NCI-H226 (cell line): ENCODE data around the gene TXNIP.

ENCODE experiments used
- DNase-seq: peaks from one replicate; pipeline ENCODE4 v3.0.0-alpha.2; 2015

The TXNIP gene

GRCh38 chr1:145983960-145984830, 12.2 kb downstream of the TXNIP start:
- no peak for DNase-seq

- no peak for DNase-seq
Observed at GRCh38 chr1:145983206-145983675, 13.1 kb downstream of the TXNIP start.

- no peak for DNase-seq
Observed at GRCh38 chr1:145982010-145982723, 14.2 kb downstream of the TXNIP start.

GRCh38 chr1:145980457-145980994, 15.9 kb downstream of the TXNIP start:
- DNase-seq = no peak

- peak; percentile 40 for DNase-seq
Observed at GRCh38 chr1:145979746-145980456, 16.5 kb downstream of the TXNIP start.

- DNase-seq = peak; percentile 99
Observed at GRCh38 chr1:145978854-145979745, 17.3 kb downstream of the TXNIP start.

GRCh38 chr1:145978471-145978853, 17.9 kb downstream of the TXNIP start:
- no peak for DNase-seq

GRCh38 chr1:145977486-145978470, 18.6 kb downstream of the TXNIP start:
- peak; percentile 57 for DNase-seq

- no peak for DNase-seq
Observed at GRCh38 chr1:145977016-145977415, 19.4 kb downstream of the TXNIP start.

GRCh38 chr1:145975216-145975615, 21.2 kb downstream of the TXNIP start:
- DNase-seq = no peak

GRCh38 chr1:145974721-145975120, 21.7 kb downstream of the TXNIP start:
- no peak for DNase-seq

GRCh38 chr1:145972580-145972979, 23.8 kb downstream of the TXNIP start:
- DNase-seq = no peak

- no peak for DNase-seq
Observed at GRCh38 chr1:145967288-145967687, 29.1 kb downstream of the TXNIP start.

- DNase-seq = no peak
Observed at GRCh38 chr1:145965119-145965744, 31.1 kb downstream of the TXNIP start.

- peak; percentile 96 for DNase-seq
Observed at GRCh38 chr1:145964328-145965118, 31.9 kb downstream of the TXNIP start, which contains the start of the genes ANKRD34A and POLR3GL. ANKRD34A (minus strand) TSS chr1:145964575; CDS start chr1:145961759, 2,816 bp downstream. POLR3GL (plus strand) TSS chr1:145964690; CDS start chr1:145974866, 10,176 bp downstream.

- peak; percentile 88 for DNase-seq
Observed at GRCh38 chr1:145963265-145964019, 32.9 kb downstream of the TXNIP start.

GRCh38 chr1:145962157-145963102, 33.9 kb downstream of the TXNIP start:
- no peak for DNase-seq
